SU-DHL-6 (cell line): Measurements from ENCODE around the gene PEX3.

Experiments
- H2AFZ ChIP-seq: fragments of 200-600 bp; sonication (generic); 2 replicates; pipeline ENCODE4 v1.6.1; 2014; ENCODE audit warnings: low read depth, mild to moderate bottlenecking, moderate library complexity, mixed read lengths, antibody characterized with exemption, low read length; ENCODE audit not compliant: severe bottlenecking
- H3F3A ChIP-seq: fragments of 200-600 bp; shearing (Covaris generic); 2 replicates; pipeline ENCODE4 v1.6.0; 2016; ENCODE audit warnings: antibody characterized with exemption, mild to moderate bottlenecking; ENCODE audit not compliant: insufficient read depth
- H3K27ac ChIP-seq: fragments of 200-600 bp; sonication (generic); 2 replicates; pipeline ENCODE4 v1.5.1; 2016; ENCODE audit warnings: low read depth, mild to moderate bottlenecking, low read length, moderate library complexity, mixed read lengths
- H3K27me3 ChIP-seq: fragments of 200-600 bp; sonication (generic), shearing (Covaris generic); 2 replicates; pipeline ENCODE4 v1.6.0; 2014; ENCODE audit warnings: mild to moderate bottlenecking, low read length
- H3K36me3 ChIP-seq: fragments of 200-600 bp; sonication (generic); 2 replicates; pipeline ENCODE4 v1.6.1; 2014; ENCODE audit warnings: mild to moderate bottlenecking, low read length, mixed read lengths
- H3K4me2 ChIP-seq: fragments of 300-600, 200-600 bp; shearing (Covaris generic), sonication (generic); 2 replicates; pipeline ENCODE4 v1.6.0; 2014; ENCODE audit warnings: low read length, low read depth, mild to moderate bottlenecking; ENCODE audit not compliant: poor library complexity, severe bottlenecking
- H3K4me3 ChIP-seq: fragments of 200-600 bp; sonication (generic); 2 replicates; pipeline ENCODE4 v1.5.1; 2014; ENCODE audit warnings: antibody characterized with exemption, low read length, mild to moderate bottlenecking, mixed read lengths; ENCODE audit not compliant: insufficient read depth, poor library complexity, severe bottlenecking
- H3K79me2 ChIP-seq: fragments of 200-600 bp; sonication (generic); 2 replicates; pipeline ENCODE4 v1.6.1; 2014; ENCODE audit warnings: mild to moderate bottlenecking, low read length, moderate library complexity; ENCODE audit not compliant: insufficient read depth
- H3K9ac ChIP-seq: fragments of 200-600 bp; sonication (generic); 2 replicates; pipeline ENCODE4 v1.7.0; 2014; ENCODE audit warnings: mild to moderate bottlenecking, low read length
- H3K9me2 ChIP-seq: fragments of 200-600 bp; sonication (generic); replicated peaks from 2 replicates; pipeline ENCODE4 v1.6.1; 2014; ENCODE audit warnings: low read length; ENCODE audit not compliant: insufficient read depth
- H3K9me3 ChIP-seq: fragments of 200-600 bp; sonication (generic); 2 replicates; pipeline ENCODE4 v1.6.1; 2014; ENCODE audit warnings: low read length, mixed read lengths; ENCODE audit not compliant: insufficient read depth
- H4K20me1 ChIP-seq: fragments of 200-600 bp; sonication (generic); 2 replicates; pipeline ENCODE4 v1.6.1; 2014; ENCODE audit warnings: low read depth, mild to moderate bottlenecking, antibody characterized with exemption, low read length, moderate library complexity, mixed read lengths
- EZH2phosphoT487 ChIP-seq: fragments of 200-600 bp; sonication (generic), shearing (Covaris generic); conservative IDR thresholded peaks from 2 replicates; pipeline ENCODE4 v1.6.1; 2018; ENCODE audit warnings: mild to moderate bottlenecking, antibody characterized with exemption, low read length, moderate library complexity, mixed read lengths
- TF ChIP-seq, protein P1 (sequence below): fragments of 200-600 bp; sonication (generic); IDR thresholded peaks from one replicate; pipeline ENCODE4 v1.5.1; 2017; ENCODE audit warnings: antibody characterized with exemption, mild to moderate bottlenecking, low read length, moderate library complexity; ENCODE audit not compliant: insufficient read depth, poor library complexity, severe bottlenecking

The PEX3 gene

DNA sequence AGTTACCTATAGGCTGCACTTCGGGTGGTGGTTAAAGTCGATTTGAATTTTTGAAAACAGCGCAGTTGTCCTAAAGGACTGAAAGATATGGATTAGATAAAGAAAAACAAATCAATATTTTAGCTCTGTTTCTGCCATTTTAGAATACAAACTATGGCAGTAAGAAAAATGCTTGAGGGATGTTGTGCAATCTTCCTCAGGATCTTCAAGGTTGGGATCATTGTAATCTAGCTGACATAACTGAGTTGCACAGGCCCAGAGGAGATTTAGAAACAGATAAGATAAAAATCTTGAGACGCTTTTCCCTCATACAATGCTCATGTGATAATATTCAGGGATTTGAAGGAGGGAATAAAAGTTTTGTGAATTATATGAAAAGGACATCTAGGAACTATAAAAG lies 926 bp downstream of the PEX3 start:
- no peaks in the 10 kb centered on the region for H3K9me3 ChIP-seq
- no peak overlapping the region for H3K27ac ChIP-seq
- peaks cover 85% of the 10 kb centered on the region for H3K79me2 ChIP-seq
- peak overlapping the region; percentile 90 for H3K4me3 ChIP-seq
- peaks cover 12% of the 10 kb centered on the region for H3F3A ChIP-seq
- peak overlapping the region; percentile 86 for H2AFZ ChIP-seq
- H3K36me3 ChIP-seq = peaks cover 6% of the 10 kb centered on the region; the same call in 1 of the 2 replicates
- TF ChIP-seq EZH2phosphoT487 = no peak
- TF ChIP-seq, protein P1, sequence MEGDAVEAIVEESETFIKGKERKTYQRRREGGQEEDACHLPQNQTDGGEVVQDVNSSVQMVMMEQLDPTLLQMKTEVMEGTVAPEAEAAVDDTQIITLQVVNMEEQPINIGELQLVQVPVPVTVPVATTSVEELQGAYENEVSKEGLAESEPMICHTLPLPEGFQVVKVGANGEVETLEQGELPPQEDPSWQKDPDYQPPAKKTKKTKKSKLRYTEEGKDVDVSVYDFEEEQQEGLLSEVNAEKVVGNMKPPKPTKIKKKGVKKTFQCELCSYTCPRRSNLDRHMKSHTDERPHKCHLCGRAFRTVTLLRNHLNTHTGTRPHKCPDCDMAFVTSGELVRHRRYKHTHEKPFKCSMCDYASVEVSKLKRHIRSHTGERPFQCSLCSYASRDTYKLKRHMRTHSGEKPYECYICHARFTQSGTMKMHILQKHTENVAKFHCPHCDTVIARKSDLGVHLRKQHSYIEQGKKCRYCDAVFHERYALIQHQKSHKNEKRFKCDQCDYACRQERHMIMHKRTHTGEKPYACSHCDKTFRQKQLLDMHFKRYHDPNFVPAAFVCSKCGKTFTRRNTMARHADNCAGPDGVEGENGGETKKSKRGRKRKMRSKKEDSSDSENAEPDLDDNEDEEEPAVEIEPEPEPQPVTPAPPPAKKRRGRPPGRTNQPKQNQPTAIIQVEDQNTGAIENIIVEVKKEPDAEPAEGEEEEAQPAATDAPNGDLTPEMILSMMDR = no peak
- H3K27me3 ChIP-seq = no peaks in the 10 kb centered on the region
- no peaks in the 10 kb centered on the region for H3K9me2 ChIP-seq
- peak overlapping the region; percentile 93 for H3K9ac ChIP-seq
- H4K20me1 ChIP-seq = 0 out of 2 replicates have a peak, but pooled peaks cover 3% of the 10 kb centered on the region
- peak overlapping the region; percentile 89 for H3K4me2 ChIP-seq

DNA sequence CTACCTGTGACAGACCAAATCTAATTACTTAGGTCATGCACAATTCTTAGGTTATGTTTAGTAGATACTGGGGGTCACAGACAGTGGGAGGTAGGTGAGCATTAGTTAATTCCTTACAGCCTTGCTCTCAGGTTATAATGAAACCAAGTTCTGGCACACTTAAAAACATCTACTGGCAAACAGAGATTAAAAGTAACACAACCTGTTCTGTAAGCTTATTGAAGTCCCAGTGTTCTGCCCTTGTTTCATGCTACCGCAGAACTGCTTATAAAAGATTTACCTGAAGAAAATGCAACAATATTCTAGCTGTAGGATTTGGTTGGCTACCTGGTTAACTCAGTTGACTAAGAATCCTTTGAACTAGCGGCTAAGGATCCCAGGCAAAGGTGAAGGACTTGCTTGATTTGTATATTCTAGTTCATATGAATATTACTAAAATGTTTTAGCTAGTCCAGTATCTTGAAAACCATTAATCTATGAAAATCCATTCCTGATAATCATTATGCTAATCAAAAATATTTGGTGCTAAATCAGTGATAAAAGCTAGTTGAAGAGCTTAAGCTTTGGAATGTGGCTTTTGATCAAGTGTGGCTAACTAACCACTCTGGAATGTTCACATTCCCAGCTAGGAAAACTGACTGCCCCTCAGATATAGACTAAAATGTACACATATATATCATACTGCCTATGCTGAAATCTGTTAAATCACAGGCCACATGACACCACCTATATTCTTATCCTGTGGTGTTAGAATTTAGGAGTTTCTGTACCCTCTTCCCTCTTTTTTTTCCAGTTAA lies 7.2 kb downstream of the PEX3 start:
- H3K4me2 ChIP-seq = no peak overlapping the region
- H3K4me3 ChIP-seq = no peak overlapping the region
- no peaks in the 10 kb centered on the region for H3K9me2 ChIP-seq
- no peaks in the 10 kb centered on the region for H3K9me3 ChIP-seq
- H2AFZ ChIP-seq = no peak overlapping the region
- H3K9ac ChIP-seq = no peak overlapping the region
- H4K20me1 ChIP-seq = 0 out of 2 replicates have a peak, but pooled peaks cover 3% of the 10 kb centered on the region
- H3K27ac ChIP-seq = no peak overlapping the region
- TF ChIP-seq, protein P1 = no peak
- no peak for TF ChIP-seq EZH2phosphoT487
- H3K27me3 ChIP-seq = no peaks in the 10 kb centered on the region
- H3K79me2 ChIP-seq = peaks cover 53% of the 10 kb centered on the region
- peaks cover 21% of the 10 kb centered on the region for H3K36me3 ChIP-seq
- no peaks in the 10 kb centered on the region; the same call in 1 of the 2 replicates for H3F3A ChIP-seq

DNA sequence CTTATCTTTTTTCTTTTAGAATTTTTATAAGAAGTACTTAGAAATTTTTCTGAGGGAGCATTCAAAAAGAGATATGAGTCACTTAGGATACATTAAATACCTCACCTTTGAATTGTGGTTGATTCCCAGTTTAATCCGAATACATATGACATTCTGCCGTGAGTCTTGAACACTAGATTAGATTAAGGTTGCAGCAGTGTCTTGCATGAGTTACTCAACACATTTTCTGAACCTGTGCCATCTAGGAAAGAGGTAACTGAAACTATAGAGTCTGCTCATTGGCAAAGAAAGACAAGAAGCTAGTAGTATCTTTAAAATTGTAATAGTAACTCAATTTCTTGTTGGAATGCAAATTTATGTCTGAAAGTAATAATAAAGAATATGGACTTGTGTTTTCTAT lies 14.9 kb downstream of the PEX3 start:
- H3K36me3 ChIP-seq = peaks cover 31% of the 10 kb centered on the region; the same call in 1 of the 2 replicates
- no peaks in the 10 kb centered on the region for H3K9me2 ChIP-seq
- H3K27me3 ChIP-seq = no peaks in the 10 kb centered on the region

More for the DNA sequence above, 14.9 kb downstream of the PEX3 start:
- H3K79me2 ChIP-seq = no peaks in the 10 kb centered on the region
- no peaks in the 10 kb centered on the region for H3K9me3 ChIP-seq
- H3K4me2 ChIP-seq = no peak overlapping the region
- H3F3A ChIP-seq = no peaks in the 10 kb centered on the region
- H3K27ac ChIP-seq = no peak overlapping the region
- H4K20me1 ChIP-seq = no peaks in the 10 kb centered on the region
- no peak overlapping the region for H3K4me3 ChIP-seq
- H2AFZ ChIP-seq = no peak overlapping the region
- TF ChIP-seq, protein P1 = no peak
- no peak for TF ChIP-seq EZH2phosphoT487
- H3K9ac ChIP-seq = no peak overlapping the region
